Right lobe of liver (tissue), 4 donors: ENCODE results near the gene UGT1A1.

Experiments used
- CTCF ChIP-seq, 4 donors: fragments of 200-600 bp in 3 of 4; fragments of 450-650 bp in 1 of 4; IDR thresholded peaks; one replicate each; pipeline versions ENCODE4 v1.5.1 to v1.8.0; 2016 to 2022; ENCODE audit warnings: antibody characterized with exemption in 4 of 4, mild to moderate bottlenecking in 2 of 4
- POLR2A ChIP-seq: fragments of 450-650 bp; IDR thresholded peaks from one replicate; pipeline ENCODE4 v1.6.1; 2017; ENCODE audit warnings: antibody characterized with exemption, mild to moderate bottlenecking
- donor health status: DM: no; HTN: no; CAD: no.
- donor health status: DM: no; HTN: no; CAD: no.
- donor health status: DM: no; HTN: yes; CAD: no.

- TF ChIP-seq CTCF (IDR thresholded peaks at IDR 0.05) (no peak), POLR2A (no peak)
Measured at GRCh38 chr2:233811732-233812131, 51.7 kb downstream of the UGT1A1 start.
